GM19455 (cell line): ENCODE data around the gene ACTA2.

Experiments used
- ATAC-seq: cut with Tn5 transposase; IDR thresholded peaks from one replicate; pipeline ENCODE4 v1.9.1; 2021; ENCODE audit not compliant: unreplicated experiment

The ACTA2 gene

GRCh38 chr10:88981435-88981834, 28.9 kb upstream of the ACTA2 start:
- ATAC-seq: no peak

- no peak for ATAC-seq
These were observed 28.2 kb upstream of the ACTA2 start for GRCh38 chr10:88980800-88981199.

GRCh38 chr10:88980247-88980646, 27.7 kb upstream of the ACTA2 start:
- no peak for ATAC-seq

GRCh38 chr10:88979603-88980002, 27.0 kb upstream of the ACTA2 start:
- no peak for ATAC-seq

GRCh38 chr10:88979153-88979562, 26.6 kb upstream of the ACTA2 start:
- ATAC-seq: no peak

- no peak for ATAC-seq
These were observed 25.9 kb upstream of the ACTA2 start for GRCh38 chr10:88978463-88978862.

GRCh38 chr10:88975377-88975720, 22.8 kb upstream of the ACTA2 start:
- ATAC-seq: no peak

GRCh38 chr10:88974446-88975376, 22.1 kb upstream of the ACTA2 start:
- ATAC-seq: no peak

- ATAC-seq: no peak
These were observed 21.4 kb upstream of the ACTA2 start for GRCh38 chr10:88974012-88974411.

- no peak for ATAC-seq
These were observed 18.9 kb upstream of the ACTA2 start for GRCh38 chr10:88971221-88972061.

GRCh38 chr10:88968391-88968790, 15.8 kb upstream of the ACTA2 start:
- no peak for ATAC-seq

- no peak for ATAC-seq
These were observed 14.2 kb upstream of the ACTA2 start for GRCh38 chr10:88966797-88967196.

GRCh38 chr10:88964869-88965415, 12.4 kb upstream of the ACTA2 start:
- no peak for ATAC-seq

GRCh38 chr10:88964360-88964759, 11.8 kb upstream of the ACTA2 start:
- no peak for ATAC-seq

- no peak for ATAC-seq
These were observed 10.7 kb upstream of the ACTA2 start for GRCh38 chr10:88963318-88963717.

- ATAC-seq: no peak
These were observed 9.8 kb upstream of the ACTA2 start for GRCh38 chr10:88962336-88962735.

GRCh38 chr10:88961266-88961665, 8.7 kb upstream of the ACTA2 start:
- ATAC-seq: no peak

GRCh38 chr10:88960802-88961201, 8.2 kb upstream of the ACTA2 start:
- ATAC-seq: no peak

GRCh38 chr10:88958721-88959120, 6.1 kb upstream of the ACTA2 start:
- ATAC-seq: no peak

GRCh38 chr10:88957381-88957780, 4.8 kb upstream of the ACTA2 start:
- ATAC-seq: no peak

GRCh38 chr10:88954458-88955083, 2.0 kb upstream of the ACTA2 start:
- no peak for ATAC-seq
